Osteocyte (in vitro differentiated cells): ENCODE results near the gene TLE5. TPM values are rescaled to one million over a fixed set of nuclear protein-coding genes. Genes with fewer than 3 reads are reported as not detected.

ENCODE experiments used
- DNase-seq: peaks from one replicate; pipeline ENCODE4 v3.0.0; 2021; ENCODE audit warnings: mixed read lengths; ENCODE audit not compliant: unreplicated experiment; ENCODE audit errors: extremely low spot score
- H3K27ac Mint-ChIP-seq: one replicate; pipeline ENCODE4 v1.8.0; 2021; ENCODE audit warnings: mild to moderate bottlenecking, mixed read lengths; ENCODE audit not compliant: unreplicated experiment
- H3K27me3 Mint-ChIP-seq: one replicate; pipeline ENCODE4 v1.8.0; 2021; ENCODE audit warnings: mixed read lengths; ENCODE audit not compliant: unreplicated experiment
- H3K36me3 Mint-ChIP-seq: one replicate; pipeline ENCODE4 v1.8.0; 2021; ENCODE audit warnings: mixed read lengths; ENCODE audit not compliant: unreplicated experiment
- H3K4me1 Mint-ChIP-seq: one replicate; pipeline ENCODE4 v1.8.0; 2021; ENCODE audit warnings: mixed read lengths; ENCODE audit not compliant: unreplicated experiment
- H3K4me3 Mint-ChIP-seq: one replicate; pipeline ENCODE4 v1.8.0; 2021; ENCODE audit warnings: mild to moderate bottlenecking, moderate library complexity, mixed read lengths; ENCODE audit not compliant: unreplicated experiment
- H3K9me3 Mint-ChIP-seq: one replicate; pipeline ENCODE4 v1.8.0; 2021; ENCODE audit warnings: mixed read lengths; ENCODE audit not compliant: unreplicated experiment
- CTCF ChIP-seq: fragments of 200-600 bp; sonication (generic); IDR thresholded peaks from 2 replicates; pipeline ENCODE4 v1.5.0; 2021; ENCODE audit warnings: antibody characterized with exemption, mild to moderate bottlenecking, moderate library complexity
- total RNA-seq: library from RNA; stranded (reverse); gene quantifications from 2 replicates; pipeline ENCODE4 v1.2.1, GENCODE V29; 2021

TLE5 gene
- total RNA-seq, 1 donor from 2014 or later, result 366 TPM

GRCh38 chr19:3034656-3035541 lies 27.4 kb downstream of the TLE5 start:
- TF ChIP-seq CTCF, result no peak
- H3K36me3 Mint-ChIP-seq, result peaks cover 2% of the 10 kb centered on the region
- H3K27me3 Mint-ChIP-seq, result peaks cover 32% of the 10 kb centered on the region
- no peak for DNase-seq
- H3K27ac Mint-ChIP-seq, result peak overlapping the region; percentile 87
- peak overlapping the region; percentile 86 for H3K4me3 Mint-ChIP-seq
- H3K4me1 Mint-ChIP-seq, result peaks cover 20% of the 10 kb centered on the region
- no peaks in the 10 kb centered on the region for H3K9me3 Mint-ChIP-seq

GRCh38 chr19:3034406-3034655 lies 28.0 kb downstream of the TLE5 start:
- Mint-ChIP-seq H3K27ac (no peak overlapping the region), H3K4me3 (no peak overlapping the region), H3K4me1 (peaks cover 20% of the 10 kb centered on the region), H3K27me3 (peaks cover 33% of the 10 kb centered on the region), H3K9me3 (no peaks in the 10 kb centered on the region), H3K36me3 (peaks cover 2% of the 10 kb centered on the region)
- no peak for DNase-seq
- TF ChIP-seq CTCF, result no peak

GRCh38 chr19:3033595-3034405 lies 28.5 kb downstream of the TLE5 start:
- Mint-ChIP-seq H3K4me3 (no peak overlapping the region), H3K27me3 (peaks cover 33% of the 10 kb centered on the region), H3K9me3 (no peaks in the 10 kb centered on the region), H3K27ac (no peak overlapping the region), H3K4me1 (peaks cover 20% of the 10 kb centered on the region), H3K36me3 (peaks cover 2% of the 10 kb centered on the region)
- DNase-seq, result no peak
- TF ChIP-seq CTCF, result no peak

- Mint-ChIP-seq H3K36me3 (peaks cover 2% of the 10 kb centered on the region), H3K4me1 (peaks cover 21% of the 10 kb centered on the region), H3K27ac (no peak overlapping the region), H3K27me3 (peaks cover 40% of the 10 kb centered on the region), H3K9me3 (no peaks in the 10 kb centered on the region), H3K4me3 (no peak overlapping the region)
- TF ChIP-seq CTCF, result no peak
- no peak for DNase-seq
Observed at GRCh38 chr19:3031607-3031867, 30.8 kb downstream of the TLE5 start.
